Measurements from ENCODE around the gene SSTR5. TPM values are rescaled to one million over a fixed set of nuclear protein-coding genes. Genes with fewer than 3 reads are reported as not detected.

Gene SSTR5
- total and polyA plus RNA-seq, 2 of the 4 experiments (the other 2 are of a cell fraction) = not detected

GRCh38 chr16:1047123-1047522 is 25.4 kb upstream of the SSTR5 start:
- in situ Hi-C loops (cut with MboI; ENCODE audit: low sequenced_read_pairs) = no loop called here
- H3K27ac ChIP-seq (ENCODE audit: insufficient read depth, low read length) = no peak overlapping the region
- no peak overlapping the region for H4K5ac ChIP-seq (ENCODE audit: low read depth, low read length)
- H2BK120ac ChIP-seq (ENCODE audit: low read depth, low read length) = no peak overlapping the region
- BruUV-seq (replicated peaks) = no TSS peak
- H3K23ac ChIP-seq (ENCODE audit: low read depth, low read length) = no peak overlapping the region
- H2AK5ac ChIP-seq (ENCODE audit: low read depth, low read length) = no peak overlapping the region
- ATAC-seq (ENCODE audit: low read depth) (no peak), DNase-seq (no peak)
- H3K4me2 ChIP-seq (ENCODE audit: low read depth, low read length) = no peak overlapping the region
- H4K8ac ChIP-seq (ENCODE audit: low read depth in 2 of 2, low read length in 2 of 2) = no peak overlapping the region
- H2BK20ac ChIP-seq (ENCODE audit: low read depth, low read length) = no peak overlapping the region
- H3K9me1 ChIP-seq (ENCODE audit: insufficient read depth, low read length) = no peaks in the 10 kb centered on the region
- H4K91ac ChIP-seq (ENCODE audit: insufficient read depth, low read depth, low read length) = no peak overlapping the region
- H3K18ac ChIP-seq (ENCODE audit: low read depth, low read length) = no peak overlapping the region
- H3K79me1 ChIP-seq (ENCODE audit: low read depth in 1 of 2, low read length in 2 of 2) = no peaks in the 10 kb centered on the region
- dilution Hi-C loops (cut with HindIII; ENCODE audit: low sequenced_read_pairs, unreplicated experiment) = no loop called here
- H3K36me3 ChIP-seq (ENCODE audit: control insufficient read depth, insufficient read depth, low read length) = no peaks in the 10 kb centered on the region
- H4K20me1 ChIP-seq (ENCODE audit: insufficient read depth, low read length) = no peaks in the 10 kb centered on the region
- ChIA-PET POLR2A (ENCODE audit: unreplicated experiment) (no interaction called here), CTCF (no interaction called here)
- no peak overlapping the region for H3K9ac ChIP-seq (ENCODE audit: low read depth, low read length)
- H3K14ac ChIP-seq (replicated peaks; ENCODE audit: low read depth, low read length) = no peak overlapping the region
- no peak overlapping the region for H2AK9ac ChIP-seq (replicated peaks; ENCODE audit: low read depth, low read length, poor library complexity)
- no peak overlapping the region for H2AFZ ChIP-seq (replicated peaks; ENCODE audit: low read length, poor library complexity)
- no peaks in the 10 kb centered on the region for H3K9me3 ChIP-seq (ENCODE audit: control insufficient read depth, insufficient read depth, low read length)
- intact Hi-C loops (cut with micrococcal nuclease) = no loop called here
- no peaks in the 10 kb centered on the region for H3K4me1 ChIP-seq (ENCODE audit: control insufficient read depth, insufficient read depth, low read length)
- peaks cover 42% of the 10 kb centered on the region for H3K27me3 ChIP-seq (ENCODE audit: control insufficient read depth, insufficient read depth, low read length)
- no peak overlapping the region for H3K4me3 ChIP-seq (ENCODE audit: insufficient read depth, low read depth, low read length)
- TF ChIP-seq POLR2A (IDR thresholded peaks at IDR 0.05; ENCODE audit: low read depth, low read length) (no peak), USF2 (IDR thresholded peaks at IDR 0.05; ENCODE audit: low read depth, low read length) (no peak), SMC3 (IDR thresholded peaks at IDR 0.05; ENCODE audit: low read depth, low read length) (no peak), CTCF (conservative IDR thresholded peaks at IDR 0.05; ENCODE audit: low read depth, low read length) (no peak), CHD1 (IDR thresholded peaks at IDR 0.05; ENCODE audit: low read depth, low read length) (no peak), FOS (IDR thresholded peaks at IDR 0.05; ENCODE audit: low read depth, low read length) (no peak), RCOR1 (IDR thresholded peaks at IDR 0.05; ENCODE audit: insufficient replicate concordance, low read length) (no peak), NFE2L2 (IDR thresholded peaks at IDR 0.05; ENCODE audit: low read depth, low read length) (no peak), MXI1 (IDR thresholded peaks at IDR 0.05; ENCODE audit: borderline replicate concordance, low read depth, low read length) (no peak), BHLHE40 (IDR thresholded peaks at IDR 0.05; ENCODE audit: low read depth, low read length) (no peak), CEBPB (IDR thresholded peaks at IDR 0.05; ENCODE audit: low read depth, low read length) (no peak), MAFK (IDR thresholded peaks at IDR 0.05; ENCODE audit: low read depth, low read length) (no peak), ELK1 (IDR thresholded peaks at IDR 0.05; ENCODE audit: borderline replicate concordance, low read depth, low read length) (no peak), MAZ (IDR thresholded peaks at IDR 0.05; ENCODE audit: borderline replicate concordance, low read depth, low read length) (no peak), RFX5 (IDR thresholded peaks at IDR 0.05; ENCODE audit: low read depth, low read length) (no peak)
- no peak overlapping the region for H2BK15ac ChIP-seq (ENCODE audit: low read depth, low read length)
- H3K4ac ChIP-seq (ENCODE audit: low read depth, low read length) = no peak overlapping the region
- no peak overlapping the region for H3K56ac ChIP-seq (ENCODE audit: extremely low read depth, insufficient read depth, low read length)
- H2BK5ac ChIP-seq (ENCODE audit: low read depth, low read length, poor library complexity, severe bottlenecking) = no peak overlapping the region
- 67% methylated on average over 1 of the region's 9 CpGs; no CpG with 5 or more reads in 1 of the 2 experiments for WGBS, 2 experiments (ENCODE audit: extremely low coverage in 2 of 2, insufficient read length in 1 of 2)

Measured in IMR-90 (cell line).